Measurements from ENCODE around the gene NTSR1. TPM values are rescaled to one million over a fixed set of nuclear protein-coding genes. Genes with fewer than 3 reads are reported as not detected.

Gene NTSR1
- total RNA-seq, 3 donors from 2014 or later (not counting 1 experiment from before 2014, with no cell fraction given), result 0.11 to 0.45 TPM; not detected in 1

DNA sequence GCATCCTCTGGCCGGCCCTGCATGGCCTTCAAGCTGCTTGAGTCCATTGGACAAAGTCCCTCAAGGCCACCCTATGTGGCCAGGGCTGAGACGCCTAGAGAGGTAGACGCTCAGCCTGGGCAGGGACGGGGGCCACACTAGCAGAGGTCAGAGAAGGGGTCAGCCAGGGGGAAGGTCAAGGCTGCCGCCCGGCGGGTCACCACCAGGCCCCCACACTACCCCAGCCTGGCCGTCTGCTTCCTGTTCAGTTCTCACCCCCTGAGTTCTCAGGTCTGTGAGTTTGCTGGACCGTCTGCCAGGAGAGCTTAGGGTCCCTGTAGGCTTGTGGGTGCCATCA lies 37.3 kb downstream of the NTSR1 start:
- no peaks in the 10 kb centered on the region for H3K9me3 Mint-ChIP-seq
- Histone ChIP-seq H3K36me3 (ENCODE audit: control insufficient read depth, insufficient read depth, low read length) (no peaks in the 10 kb centered on the region), H3K27ac (ENCODE audit: low read length) (no peak overlapping the region), H3K4me1 (ENCODE audit: control insufficient read depth, insufficient read depth, low read length) (peaks cover 23% of the 10 kb centered on the region), H3K4me3 (ENCODE audit: low read length) (no peak overlapping the region), H3K9me3 (ENCODE audit: control insufficient read depth, insufficient read depth, low read length) (no peaks in the 10 kb centered on the region), H3K27me3 (ENCODE audit: control insufficient read depth, insufficient read depth, low read length) (no peaks in the 10 kb centered on the region)
- no peaks in the 10 kb centered on the region for H3K36me3 Mint-ChIP-seq
- peaks cover 0 to 15% of the 10 kb centered on the region in 2 donors for H3K4me1 Mint-ChIP-seq
- H3K27me3 Mint-ChIP-seq (ENCODE audit: low read depth in 2 of 2), result peaks cover 0 to 3% of the 10 kb centered on the region in 2 donors
- no peak overlapping the region for H3K4me3 Mint-ChIP-seq
- ATAC-seq (no peak), DNase-seq (no peak)
- H3K27ac Mint-ChIP-seq, result no peak overlapping the region
- intact Hi-C loops (cut with micrococcal nuclease), result no loop called here
- WGBS (ENCODE audit: insufficient coverage), result 79% methylated on average over 9 of the region's 9 CpGs
- TF ChIP-seq, protein P1, sequence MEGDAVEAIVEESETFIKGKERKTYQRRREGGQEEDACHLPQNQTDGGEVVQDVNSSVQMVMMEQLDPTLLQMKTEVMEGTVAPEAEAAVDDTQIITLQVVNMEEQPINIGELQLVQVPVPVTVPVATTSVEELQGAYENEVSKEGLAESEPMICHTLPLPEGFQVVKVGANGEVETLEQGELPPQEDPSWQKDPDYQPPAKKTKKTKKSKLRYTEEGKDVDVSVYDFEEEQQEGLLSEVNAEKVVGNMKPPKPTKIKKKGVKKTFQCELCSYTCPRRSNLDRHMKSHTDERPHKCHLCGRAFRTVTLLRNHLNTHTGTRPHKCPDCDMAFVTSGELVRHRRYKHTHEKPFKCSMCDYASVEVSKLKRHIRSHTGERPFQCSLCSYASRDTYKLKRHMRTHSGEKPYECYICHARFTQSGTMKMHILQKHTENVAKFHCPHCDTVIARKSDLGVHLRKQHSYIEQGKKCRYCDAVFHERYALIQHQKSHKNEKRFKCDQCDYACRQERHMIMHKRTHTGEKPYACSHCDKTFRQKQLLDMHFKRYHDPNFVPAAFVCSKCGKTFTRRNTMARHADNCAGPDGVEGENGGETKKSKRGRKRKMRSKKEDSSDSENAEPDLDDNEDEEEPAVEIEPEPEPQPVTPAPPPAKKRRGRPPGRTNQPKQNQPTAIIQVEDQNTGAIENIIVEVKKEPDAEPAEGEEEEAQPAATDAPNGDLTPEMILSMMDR (IDR thresholded peaks at IDR 0.05), result no peak

DNA sequence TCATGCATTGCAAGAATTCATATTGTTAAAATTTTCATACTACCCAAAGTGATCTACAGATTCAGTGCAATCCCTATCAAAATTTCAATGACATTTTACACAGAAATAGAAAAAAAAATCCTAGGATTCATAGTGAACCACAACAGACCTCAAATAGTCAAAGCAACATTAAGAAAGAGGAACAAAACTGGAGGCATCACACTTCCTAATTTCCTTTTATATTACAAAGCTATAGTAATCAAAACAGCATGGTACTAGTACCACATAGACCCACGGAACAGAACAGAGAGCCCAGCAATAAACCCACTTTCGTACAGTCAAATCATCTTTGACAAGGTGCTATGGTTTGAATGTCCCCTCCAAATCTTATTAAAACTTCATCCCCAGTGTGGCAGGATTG lies 39.7 kb downstream of the NTSR1 start:
- Histone ChIP-seq H3K36me3 (ENCODE audit: control insufficient read depth, insufficient read depth, low read length) (no peaks in the 10 kb centered on the region), H3K27ac (ENCODE audit: low read length) (no peak overlapping the region), H3K4me1 (ENCODE audit: control insufficient read depth, insufficient read depth, low read length) (no peaks in the 10 kb centered on the region), H3K9me3 (ENCODE audit: control insufficient read depth, insufficient read depth, low read length) (no peaks in the 10 kb centered on the region), H3K27me3 (ENCODE audit: control insufficient read depth, insufficient read depth, low read length) (no peaks in the 10 kb centered on the region), H3K4me3 (ENCODE audit: low read length) (no peak overlapping the region)
- no peaks in the 10 kb centered on the region for H3K36me3 Mint-ChIP-seq
- H3K27me3 Mint-ChIP-seq (ENCODE audit: low read depth in 2 of 2), result peaks cover 0 to 3% of the 10 kb centered on the region in 2 donors
- DNase-seq, result no peak
- no peak for ATAC-seq
- WGBS (ENCODE audit: insufficient coverage), result 83% methylated on average over 1 of the region's 2 CpGs
- TF ChIP-seq, protein P1 (IDR thresholded peaks at IDR 0.05), result no peak
- H3K4me3 Mint-ChIP-seq, result no peak overlapping the region
- intact Hi-C loops (cut with micrococcal nuclease), result no loop called here
- no peaks in the 10 kb centered on the region for H3K9me3 Mint-ChIP-seq
- no peak overlapping the region for H3K27ac Mint-ChIP-seq
- H3K4me1 Mint-ChIP-seq, result peaks cover 0 to 15% of the 10 kb centered on the region in 2 donors

DNA sequence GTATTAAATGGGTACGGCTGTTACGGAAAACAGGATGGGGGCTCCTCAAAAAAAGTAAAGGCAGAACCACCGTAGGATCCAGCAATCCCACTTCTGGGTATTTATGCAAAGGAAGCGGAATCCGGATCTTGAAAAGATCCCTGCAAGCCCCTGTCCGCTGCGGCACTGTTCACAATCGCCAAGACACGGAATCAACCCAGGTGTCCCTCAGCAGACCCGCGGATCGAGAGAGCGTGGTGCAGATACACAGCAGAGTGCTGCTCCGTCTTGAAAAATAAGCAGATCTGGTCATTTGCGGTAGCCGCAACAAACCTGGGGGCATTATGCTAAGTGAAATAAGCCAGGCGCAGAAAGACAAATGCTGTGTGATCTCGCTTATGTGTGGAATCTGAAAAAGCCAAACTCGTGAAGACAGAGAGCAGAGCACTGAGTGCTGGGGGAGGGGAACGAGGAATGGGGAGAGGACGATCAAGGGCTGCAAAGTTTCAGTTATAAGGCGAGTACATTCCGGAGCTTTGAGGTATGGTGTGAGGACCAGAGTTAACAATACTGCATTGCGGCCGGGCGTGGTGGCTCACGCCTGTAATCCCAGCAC lies 41.3 kb downstream of the NTSR1 start:
- H3K9me3 ChIP-seq (ENCODE audit: control insufficient read depth, insufficient read depth, low read length), result no peaks in the 10 kb centered on the region
- no peaks in the 10 kb centered on the region for H3K27me3 ChIP-seq (ENCODE audit: control insufficient read depth, insufficient read depth, low read length)
- no peaks in the 10 kb centered on the region for H3K4me1 ChIP-seq (ENCODE audit: control insufficient read depth, insufficient read depth, low read length)
- H3K36me3 ChIP-seq (ENCODE audit: control insufficient read depth, insufficient read depth, low read length), result no peaks in the 10 kb centered on the region
- no peaks in the 10 kb centered on the region for H3K9me3 Mint-ChIP-seq
- no peak overlapping the region for H3K4me3 Mint-ChIP-seq
- H3K27ac Mint-ChIP-seq, result no peak overlapping the region
- DNase-seq (no peak), ATAC-seq (no peak)
- H3K27ac ChIP-seq (ENCODE audit: low read length), result no peak overlapping the region
- WGBS (ENCODE audit: insufficient coverage), result 93% methylated on average over 24 of the region's 27 CpGs
- no peak overlapping the region for H3K4me3 ChIP-seq (ENCODE audit: low read length)
- peaks cover 0 to 7% of the 10 kb centered on the region in 2 donors for H3K4me1 Mint-ChIP-seq
- intact Hi-C loops (cut with micrococcal nuclease), result no loop called here
- TF ChIP-seq, protein P1 (IDR thresholded peaks at IDR 0.05), result no peak
- H3K27me3 Mint-ChIP-seq (ENCODE audit: low read depth in 2 of 2), result peaks cover 0 to 3% of the 10 kb centered on the region in 2 donors
- H3K36me3 Mint-ChIP-seq, result no peaks in the 10 kb centered on the region

DNA sequence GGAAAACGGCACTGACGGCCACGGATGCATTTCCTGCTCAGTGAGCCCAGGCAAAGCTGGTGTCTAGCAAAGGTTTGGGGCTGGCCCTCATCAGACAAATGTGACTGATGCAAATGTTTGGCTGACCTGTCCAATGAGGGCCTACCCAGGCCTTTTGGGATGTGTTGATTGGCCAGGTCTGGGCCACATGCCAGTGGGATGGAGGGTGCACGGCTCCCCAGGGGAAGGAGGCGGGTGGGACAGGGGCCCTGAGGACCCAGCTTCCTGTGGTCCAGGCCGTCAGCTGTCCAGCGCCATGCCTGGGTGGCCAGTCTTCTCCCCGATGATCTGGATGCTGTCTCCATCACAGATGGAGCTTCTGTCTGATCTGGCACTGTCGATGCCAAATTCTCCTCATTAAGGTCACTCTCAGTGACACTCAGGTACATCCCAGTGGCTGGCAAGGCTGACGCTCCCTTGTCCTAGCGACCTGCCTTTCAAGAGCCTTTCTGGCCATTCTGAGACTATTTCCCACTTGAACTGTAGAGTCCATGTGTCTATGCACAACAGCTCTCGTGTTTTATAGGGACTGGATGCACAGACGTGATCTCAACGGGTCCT lies 43.0 kb downstream of the NTSR1 start:
- TF ChIP-seq, protein P1 (IDR thresholded peaks at IDR 0.05), result no peak
- no peaks in the 10 kb centered on the region for H3K4me1 ChIP-seq (ENCODE audit: control insufficient read depth, insufficient read depth, low read length)
- no peak overlapping the region for H3K27ac ChIP-seq (ENCODE audit: low read length)
- H3K27me3 ChIP-seq (ENCODE audit: control insufficient read depth, insufficient read depth, low read length), result no peaks in the 10 kb centered on the region
- no peak for ATAC-seq
- 79% methylated on average over 14 of the region's 14 CpGs for WGBS (ENCODE audit: insufficient coverage)
- Mint-ChIP-seq H3K27ac (no peak overlapping the region), H3K4me1 (no peaks in the 10 kb centered on the region), H3K36me3 (no peaks in the 10 kb centered on the region), H3K9me3 (no peaks in the 10 kb centered on the region), H3K27me3 (ENCODE audit: low read depth in 2 of 2) (peaks cover 0 to 2% of the 10 kb centered on the region in 2 donors), H3K4me3 (no peak overlapping the region)
- H3K4me3 ChIP-seq (ENCODE audit: low read length), result no peak overlapping the region
- intact Hi-C loops (cut with micrococcal nuclease), result no loop called here
- no peaks in the 10 kb centered on the region for H3K36me3 ChIP-seq (ENCODE audit: control insufficient read depth, insufficient read depth, low read length)
- H3K9me3 ChIP-seq (ENCODE audit: control insufficient read depth, insufficient read depth, low read length), result no peaks in the 10 kb centered on the region
- DNase-seq, result no peak

All from natural killer cell (primary cell).